ENCODE results near the gene ADAMTS17.
"Not testable (repeated sequence)": the region's sequence is repeated elsewhere in the genome, so short reads cannot be mapped to it uniquely, and the experiment has no call there.

Gene ADAMTS17

GRCh38 chr15:99983171-99983885 is 358.4 kb downstream of the ADAMTS17 start:
- DNase-seq: no peak

- no peak for DNase-seq
These were observed 359.1 kb downstream of the ADAMTS17 start for GRCh38 chr15:99982662-99983061.

DNA sequence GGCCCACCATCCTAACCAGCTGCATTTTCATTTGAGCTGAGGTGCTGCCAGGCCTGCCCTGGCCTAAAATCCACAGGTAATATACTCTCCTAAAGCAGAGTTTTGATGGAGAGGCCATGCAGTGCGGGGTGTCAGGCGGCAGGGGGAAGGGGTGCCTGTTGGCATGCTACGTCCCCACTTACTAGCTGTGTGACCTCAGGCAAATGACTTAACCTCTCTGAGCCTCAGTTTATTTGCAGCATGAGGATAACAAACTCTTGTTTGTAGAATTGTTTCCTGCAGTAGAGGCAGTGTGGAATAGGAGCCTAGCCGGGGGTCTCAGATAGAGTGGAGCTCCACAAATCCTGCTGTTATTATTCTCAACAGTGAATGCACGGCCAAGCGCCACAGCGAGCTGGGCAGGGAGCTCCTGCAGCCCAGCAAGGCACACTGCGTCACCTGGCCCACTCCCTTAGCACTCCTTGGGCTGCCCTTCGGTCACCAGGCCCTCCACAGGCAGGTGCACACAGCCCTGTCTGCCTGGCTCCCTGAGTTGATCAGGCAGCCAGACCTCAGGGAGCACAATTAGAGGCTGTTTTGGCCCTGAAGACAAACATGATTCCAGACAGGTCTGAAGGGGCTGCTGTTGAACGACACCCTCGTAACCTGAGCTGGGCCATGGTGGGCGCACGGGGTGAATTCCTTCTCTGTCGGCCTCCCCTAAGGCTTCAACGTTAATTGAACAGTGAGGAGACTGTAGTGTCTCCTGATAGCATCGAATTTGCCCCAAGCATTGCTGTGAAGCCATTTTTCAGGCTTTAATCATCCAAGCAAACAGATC is 359.7 kb downstream of the ADAMTS17 start:
- DNase-seq: no peak

DNA sequence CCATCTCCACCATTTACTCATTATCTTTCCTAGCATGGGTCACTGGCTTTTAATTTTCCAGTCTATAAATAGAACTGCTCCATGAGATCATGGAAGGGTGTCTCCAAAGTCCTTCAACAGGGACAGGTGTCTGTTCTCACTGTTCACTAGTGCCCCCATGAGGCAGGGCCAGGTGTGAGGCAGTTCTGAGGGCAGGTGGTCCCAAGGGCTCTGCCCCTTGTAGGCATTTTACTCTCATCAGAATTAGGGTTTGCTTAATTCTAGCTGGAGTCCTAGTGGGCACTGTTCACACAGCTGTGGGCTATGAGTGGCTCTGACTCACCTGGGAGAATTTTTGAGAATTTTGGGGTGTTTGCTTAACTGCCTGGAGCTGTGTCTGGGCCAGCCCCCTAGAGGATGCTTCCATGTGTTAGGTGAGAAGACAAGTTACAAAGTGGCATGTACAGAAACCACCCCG is 360.6 kb downstream of the ADAMTS17 start:
- DNase-seq: no peak

DNA sequence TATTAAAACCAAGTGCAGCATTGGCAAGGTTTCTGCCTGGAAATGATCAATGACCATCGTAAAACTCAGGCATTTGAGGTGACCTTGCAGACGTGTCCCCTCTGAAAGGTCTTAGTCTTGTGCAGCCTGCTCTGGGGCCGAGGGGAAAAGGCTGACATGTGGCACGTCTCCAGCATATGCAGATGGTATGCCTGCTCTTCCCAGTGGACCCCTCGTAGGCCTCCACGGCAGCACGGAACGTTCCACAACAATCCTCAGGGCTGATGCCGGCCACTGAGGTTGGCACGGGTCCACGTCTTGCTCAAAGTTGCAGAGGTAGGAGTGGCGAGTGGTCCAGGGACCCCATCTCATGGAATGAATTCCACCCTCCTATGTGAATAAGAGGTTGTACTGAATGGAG is 361.0 kb downstream of the ADAMTS17 start:
- DNase-seq: no peak

DNA sequence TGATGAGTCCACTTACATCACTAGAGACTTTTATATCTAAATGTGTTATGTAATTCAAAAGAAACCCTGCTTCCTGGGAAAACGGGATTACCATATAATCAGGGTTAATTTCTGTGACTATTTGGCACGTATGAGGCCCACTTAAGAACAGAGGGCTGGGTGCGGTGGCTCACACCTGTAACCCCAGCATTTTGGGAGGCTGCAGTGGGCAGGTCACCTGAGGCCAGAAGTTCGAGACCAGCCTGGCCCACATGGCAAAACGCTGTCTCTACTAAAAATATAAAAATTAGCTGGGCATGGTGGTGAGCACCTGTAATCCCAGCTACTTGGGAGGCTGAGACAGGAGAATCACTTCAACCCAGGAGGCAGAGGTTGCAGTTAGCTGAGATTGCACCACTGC is 361.9 kb downstream of the ADAMTS17 start:
- not testable (repeated sequence) for DNase-seq

- DNase-seq: no peak
These were observed 362.4 kb downstream of the ADAMTS17 start for GRCh38 chr15:99979371-99979770.

GRCh38 chr15:99978426-99978825 is 363.3 kb downstream of the ADAMTS17 start:
- DNase-seq: no peak

DNA sequence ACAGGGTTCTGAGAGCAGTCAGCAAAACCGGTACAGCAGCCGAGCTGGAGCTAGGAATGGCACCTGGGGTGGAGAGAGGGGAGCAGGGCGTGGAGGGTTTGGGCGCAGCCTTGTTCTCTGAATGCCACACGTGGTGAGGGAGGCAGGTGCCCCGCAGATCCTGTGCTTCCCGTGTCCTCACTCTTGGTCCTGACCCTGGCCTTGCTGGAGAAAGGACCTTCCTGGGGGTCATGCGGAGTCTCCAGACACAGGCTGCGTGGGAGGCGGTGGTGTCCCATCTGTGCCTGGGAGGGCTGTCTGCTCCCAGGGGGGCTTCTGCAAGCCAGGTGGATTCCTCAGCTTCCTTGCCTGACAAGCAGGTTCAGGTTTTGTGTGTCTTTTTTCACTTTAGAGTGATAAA is 363.8 kb downstream of the ADAMTS17 start:
- DNase-seq: no peak

DNA sequence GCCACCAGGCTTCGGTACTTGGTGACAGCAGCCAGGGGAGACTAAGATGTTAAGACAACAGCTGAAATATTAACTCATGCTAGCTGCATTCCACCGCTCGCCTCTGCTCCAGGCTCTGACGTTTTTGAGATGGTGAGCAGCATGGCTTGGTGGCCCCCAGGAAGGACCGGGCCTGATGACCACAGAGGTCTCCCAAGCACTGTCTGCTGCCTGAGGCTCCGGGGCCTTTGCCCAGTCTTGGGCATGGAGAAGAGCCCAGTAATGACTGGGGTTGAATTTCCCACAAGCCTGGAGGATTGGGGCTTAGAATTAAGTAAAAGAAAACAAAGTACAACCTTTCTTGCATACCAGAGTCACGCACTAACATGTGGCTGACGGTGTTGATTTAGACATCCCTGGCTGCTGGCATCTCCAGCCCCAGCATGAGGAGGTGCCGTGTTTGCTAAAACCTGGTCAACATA is 364.9 kb downstream of the ADAMTS17 start:
- no peak for DNase-seq

GRCh38 chr15:99976000-99976399 is 365.8 kb downstream of the ADAMTS17 start:
- DNase-seq: no peak

DNA sequence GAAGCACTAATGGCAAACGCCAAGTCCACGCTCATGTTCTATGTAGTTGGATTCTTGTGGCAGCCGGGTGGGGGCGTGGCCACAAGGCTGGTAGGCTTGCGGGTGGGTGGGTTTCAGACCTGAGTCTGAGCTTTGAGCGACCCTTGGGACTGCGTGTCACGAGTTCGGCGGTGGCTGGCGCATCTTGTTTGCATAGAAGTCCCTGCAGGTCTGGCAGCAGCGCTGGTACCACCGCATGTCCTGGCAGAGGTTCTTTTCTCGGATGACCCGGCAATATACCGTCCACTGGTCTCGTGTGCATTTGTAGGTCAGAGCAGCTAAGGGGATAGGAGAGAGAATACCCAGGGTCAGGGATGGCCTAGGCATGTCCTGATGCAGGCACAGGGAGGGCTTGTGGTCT is 367.5 kb downstream of the ADAMTS17 start:
- DNase-seq: no peak

- DNase-seq: no peak
These were observed 368.4 kb downstream of the ADAMTS17 start for GRCh38 chr15:99973351-99973750.

DNA sequence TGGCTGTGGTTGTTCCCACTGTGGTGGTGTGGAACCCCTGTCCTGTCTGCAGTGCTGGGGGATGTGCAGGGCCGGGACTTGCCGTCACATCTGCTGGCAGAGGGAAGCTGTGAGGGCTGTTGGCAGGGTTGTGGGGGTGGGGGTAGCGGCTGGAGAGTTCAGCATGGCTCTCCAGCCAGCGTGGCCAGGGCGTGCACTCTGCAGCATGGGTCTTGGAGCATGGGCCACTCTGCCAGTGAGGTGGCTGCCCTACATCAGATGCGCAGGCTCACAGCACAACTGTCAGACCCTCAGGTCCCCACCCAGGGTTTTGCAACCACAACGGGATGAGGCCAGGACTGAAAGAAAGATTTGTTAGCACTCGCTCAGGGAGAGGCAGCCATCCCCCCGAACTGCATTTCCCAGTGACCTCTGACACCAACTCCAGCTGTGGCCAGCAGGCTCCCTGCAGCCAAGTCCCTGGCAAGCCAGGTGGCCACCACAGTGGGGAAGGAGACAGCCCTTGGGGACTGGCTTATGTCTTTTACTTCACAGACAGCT is 370.8 kb downstream of the ADAMTS17 start:
- no peak for DNase-seq

GRCh38 chr15:99969261-99969920 is 372.4 kb downstream of the ADAMTS17 start:
- no peak for DNase-seq

DNA sequence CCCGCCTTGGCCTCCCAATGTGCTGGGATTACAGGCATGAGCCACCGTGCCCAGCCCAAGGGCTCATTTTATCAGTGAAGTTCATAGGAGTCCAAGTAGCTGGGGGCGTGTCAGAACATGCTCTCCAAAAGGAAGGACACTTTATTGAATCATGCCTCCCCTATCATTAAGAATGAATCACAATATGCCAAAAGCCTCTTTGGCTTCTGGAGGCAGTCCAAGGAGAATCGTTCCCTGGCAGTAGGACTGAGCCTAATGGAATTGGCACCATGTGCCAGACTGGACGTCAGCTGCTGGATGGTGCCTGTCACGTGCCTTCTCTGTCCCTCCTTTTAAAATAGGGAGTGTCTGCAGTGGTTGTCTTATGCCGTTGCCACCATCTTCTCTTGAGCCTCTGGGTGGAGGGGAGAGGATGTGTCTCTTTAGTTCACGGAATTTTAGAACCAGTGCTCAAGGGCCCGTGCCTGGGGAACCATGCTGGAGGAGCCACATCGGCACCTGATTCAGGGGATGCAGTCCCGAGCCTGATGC is 373.9 kb downstream of the ADAMTS17 start:
- DNase-seq: no peak

DNA sequence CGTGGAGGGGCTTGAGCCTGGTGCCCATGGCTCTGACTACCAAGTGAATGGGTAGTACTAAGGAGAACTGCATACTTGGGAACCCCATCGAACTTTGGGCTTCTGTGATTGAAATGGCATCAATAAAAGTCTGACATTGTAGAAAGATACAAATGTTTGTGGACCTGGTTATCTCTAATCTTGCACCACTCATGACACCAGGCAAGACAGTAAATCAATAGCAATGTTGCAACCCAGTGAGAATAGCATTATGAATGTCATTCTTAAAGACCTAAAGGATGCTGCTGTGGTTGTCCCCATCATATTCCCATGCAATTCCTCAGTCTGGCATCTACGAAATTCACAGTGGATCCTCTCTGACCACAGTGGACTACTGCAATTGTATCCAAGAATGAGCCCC is 375.0 kb downstream of the ADAMTS17 start:
- DNase-seq: no peak

DNA sequence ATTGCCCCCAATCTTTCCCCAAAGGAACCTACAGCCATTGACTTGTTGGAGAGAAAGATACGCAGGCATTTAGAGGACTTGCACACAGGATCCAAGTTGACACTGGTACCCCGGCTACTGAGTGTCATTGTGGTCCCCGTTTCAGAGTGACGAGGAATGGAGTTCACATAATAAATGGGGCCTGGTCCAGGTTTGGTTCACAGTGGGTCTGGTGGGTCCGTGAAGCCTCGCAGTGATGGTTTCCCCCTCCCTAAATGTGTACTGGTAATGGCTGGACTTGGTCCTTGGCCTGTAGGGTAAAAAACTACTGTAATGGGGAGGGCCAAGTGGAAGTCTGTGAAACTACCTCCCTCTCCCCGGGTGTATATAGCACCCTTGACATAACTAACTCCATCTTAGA is 376.4 kb downstream of the ADAMTS17 start:
- no peak for DNase-seq

- no peak for DNase-seq
These were observed 377.8 kb downstream of the ADAMTS17 start for GRCh38 chr15:99963976-99964375.

DNA sequence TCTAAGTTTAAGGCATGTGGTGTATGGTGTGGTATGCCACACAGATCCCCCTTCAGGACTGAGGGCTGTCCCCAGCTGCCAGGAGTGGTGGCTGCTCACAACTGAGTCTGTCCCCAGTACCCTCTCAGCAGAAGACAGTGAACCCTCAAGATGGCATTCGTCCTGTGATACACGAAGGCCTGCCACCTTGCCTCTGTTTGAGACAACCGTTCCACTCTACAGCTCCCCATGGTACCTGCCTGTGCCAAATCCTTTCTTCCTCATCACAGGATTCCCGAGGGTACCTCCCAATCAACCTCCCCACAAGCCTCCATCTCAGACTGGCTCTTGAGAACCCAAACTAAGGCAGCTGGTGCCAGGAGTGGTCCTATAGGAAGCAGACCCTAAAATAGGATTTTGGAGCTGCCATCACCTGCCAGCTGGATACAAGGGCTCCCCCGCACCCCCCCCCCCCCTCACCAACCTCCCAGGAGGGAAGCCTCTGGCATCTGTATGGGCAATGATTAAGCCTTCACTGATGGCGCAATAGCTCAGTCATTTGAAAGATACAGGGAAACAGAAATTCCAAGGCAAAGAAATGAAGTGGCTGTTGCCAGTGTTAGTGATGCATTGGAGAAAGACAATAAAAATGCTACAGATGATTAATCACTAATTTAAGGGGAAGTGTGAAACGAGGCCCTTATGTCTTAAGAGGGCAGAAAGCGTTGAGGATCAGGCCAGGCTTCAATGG is 378.5 kb downstream of the ADAMTS17 start:
- DNase-seq: peak; percentile 23

DNA sequence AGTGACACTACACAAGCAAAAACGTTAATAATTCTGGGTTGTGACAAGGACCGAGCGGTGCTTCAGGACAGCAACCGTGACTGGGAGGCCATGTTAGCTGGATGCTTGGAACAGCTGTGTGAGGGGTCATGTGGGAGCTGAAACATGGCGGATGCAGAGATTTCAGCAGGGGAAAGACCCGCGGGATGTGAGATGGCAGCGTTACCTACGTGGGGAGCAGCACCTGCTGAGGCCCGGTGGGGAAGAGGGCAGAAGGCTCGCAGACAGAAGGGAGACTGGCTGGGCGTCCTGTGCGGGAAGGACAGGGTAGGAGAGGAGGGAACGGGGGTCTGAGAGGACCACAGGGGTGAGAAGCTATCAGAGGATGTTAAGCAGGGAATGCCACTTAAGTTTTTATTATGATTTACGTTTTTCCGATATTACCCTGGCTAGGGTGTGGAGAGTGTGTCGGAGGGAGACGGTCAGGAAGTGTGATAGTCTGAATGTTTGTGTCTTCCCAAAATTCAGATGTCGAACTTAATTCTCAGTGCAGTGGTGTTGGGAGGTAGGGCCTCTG is 379.7 kb downstream of the ADAMTS17 start:
- DNase-seq: peak; percentile 39

GRCh38 chr15:99961011-99961441 is 380.7 kb downstream of the ADAMTS17 start:
- peak; percentile 52 for DNase-seq
